CD4-positive, alpha-beta T cell treated with Interleukin-17A for 4 hours (primary cell): ENCODE data around the gene NLGN4X.

Experiments used
- DNase-seq: peaks from one replicate; pipeline ENCODE4 v3.0.0-alpha.2; 2020; ENCODE audit warnings: mixed read lengths

NLGN4X gene

GRCh38 chrX:6149060-6149872, 79.4 kb downstream of the NLGN4X start:
- DNase-seq: no peak

GRCh38 chrX:6134255-6134654, 94.4 kb downstream of the NLGN4X start:
- DNase-seq: no peak

- DNase-seq: no peak
Observed at GRCh38 chrX:6132970-6133369, 95.7 kb downstream of the NLGN4X start.

- DNase-seq: no peak
Observed at GRCh38 chrX:6131287-6131686, 97.4 kb downstream of the NLGN4X start.

- no peak for DNase-seq
Observed at GRCh38 chrX:6129195-6129594, 99.5 kb downstream of the NLGN4X start.

- no peak for DNase-seq
Observed at GRCh38 chrX:6120329-6120728, 108.3 kb downstream of the NLGN4X start.

GRCh38 chrX:6095469-6095868, 133.2 kb downstream of the NLGN4X start:
- DNase-seq: no peak

- no peak for DNase-seq
Observed at GRCh38 chrX:6074532-6074931, 154.1 kb downstream of the NLGN4X start.

GRCh38 chrX:6071731-6072130, 156.9 kb downstream of the NLGN4X start:
- DNase-seq: no peak

- DNase-seq: no peak
Observed at GRCh38 chrX:6067600-6067999, 161.1 kb downstream of the NLGN4X start.

- DNase-seq: no peak
Observed at GRCh38 chrX:6053141-6053540, 175.5 kb downstream of the NLGN4X start.

- no peak for DNase-seq
Observed at GRCh38 chrX:6052111-6052745, 176.4 kb downstream of the NLGN4X start.

- no peak for DNase-seq
Observed at GRCh38 chrX:6049132-6049531, 179.5 kb downstream of the NLGN4X start.

GRCh38 chrX:6041630-6042029, 187.0 kb downstream of the NLGN4X start:
- no peak for DNase-seq

- DNase-seq: no peak
Observed at GRCh38 chrX:6029014-6029413, 199.7 kb downstream of the NLGN4X start.

- DNase-seq: no peak
Observed at GRCh38 chrX:6026980-6027379, 201.7 kb downstream of the NLGN4X start.

GRCh38 chrX:6026429-6026828, 202.2 kb downstream of the NLGN4X start:
- no peak for DNase-seq

- DNase-seq: no peak
Observed at GRCh38 chrX:6024204-6024603, 204.5 kb downstream of the NLGN4X start.

GRCh38 chrX:6021316-6022091, 207.2 kb downstream of the NLGN4X start:
- DNase-seq: peak; percentile 28

- DNase-seq: no peak
Observed at GRCh38 chrX:6019076-6019475, 209.6 kb downstream of the NLGN4X start.

- no peak for DNase-seq
Observed at GRCh38 chrX:6015423-6015822, 213.2 kb downstream of the NLGN4X start.

GRCh38 chrX:6012357-6012756, 216.3 kb downstream of the NLGN4X start:
- DNase-seq: no peak

- no peak for DNase-seq
Observed at GRCh38 chrX:6005856-6006255, 222.8 kb downstream of the NLGN4X start.

GRCh38 chrX:6004529-6004928, 224.1 kb downstream of the NLGN4X start:
- DNase-seq: no peak
